Gastrocnemius medialis (tissue), 4 donors: Measurements from ENCODE around the gene ZNF350.

Source experiments
- CTCF ChIP-seq, 5 experiments: fragments of 450-650 bp in 3 of 5; fragments of 200-600 bp in 2 of 5; sonication (generic) in 2 of 5; IDR thresholded peaks in 4 of 5; conservative IDR thresholded peaks in 1 of 5; 1 replicate in 4 of 5; 2 replicates in 1 of 5; pipeline ENCODE4 v1.5.1; 2016 to 2019; ENCODE audit warnings: antibody characterized with exemption in 5 of 5, mild to moderate bottlenecking in 3 of 5, moderate library complexity in 3 of 5
- POLR2A ChIP-seq, 2 donors: fragments of 450-650 bp; IDR thresholded peaks; one replicate each; pipeline ENCODE4 v1.6.1; 2017; ENCODE audit warnings: antibody characterized with exemption in 2 of 2, mild to moderate bottlenecking in 2 of 2, moderate library complexity in 2 of 2

- TF ChIP-seq CTCF (IDR thresholded peaks at IDR 0.05 in 4 of 5, conservative IDR thresholded peaks at IDR 0.05 in 1 of 5): no peak
- TF ChIP-seq POLR2A (IDR thresholded peaks at IDR 0.05): no peak
These were observed 64.7 kb downstream of the ZNF350 start for GRCh38 chr19:51921949-51922348.
